Caco-2 (cell line): ENCODE data around the gene CLIC3. TPM values are rescaled to one million over a fixed set of nuclear protein-coding genes. Genes with fewer than 3 reads are reported as not detected.

ENCODE experiments used
- BruUV-seq: library from RNA; stranded (reverse); fragments of 400-500 nt; replicated peaks from 2 replicates; lab custom pipeline; 2021; lab: Mats Ljungman, UMichigan
- CTCF ChIA-PET: fragments of 300-600 bp; sonication (Branson Sonifier 250); formaldehyde crosslinking; loops from one replicate; lab custom pipeline; 2022; ENCODE audit warnings: antibody characterized with exemption; lab: Charles Lee
- POLR2A ChIA-PET: fragments of 300-600 bp; sonication (Branson Sonifier 250); formaldehyde crosslinking; loops from one replicate; lab custom pipeline; 2022; ENCODE audit warnings: antibody characterized with exemption; lab: Charles Lee
- DNase-seq, 2 experiments: peaks; one replicate each; pipeline versions ENCODE4 v3.0.0 to v3.0.0-alpha.2; 2020 to 2022
- H3K27me3 ChIP-seq: replicated peaks from 2 replicates; pipeline ENCODE4 v1.6.0; 2011; ENCODE audit warnings: low read length; ENCODE audit not compliant: control insufficient read depth, insufficient read depth
- H3K36me3 ChIP-seq: 2 replicates; pipeline ENCODE4 v1.5.1; 2011; ENCODE audit warnings: low read length; ENCODE audit not compliant: control insufficient read depth, insufficient read depth
- H3K4me1 ChIP-seq: fragments of 250-450 bp; sonication (Bioruptor Pico); 2 replicates; pipeline ENCODE4 v1.5.1; 2020; ENCODE audit warnings: mild to moderate bottlenecking
- H3K4me3 ChIP-seq: 2 replicates; pipeline ENCODE4 v1.5.1; 2011; ENCODE audit warnings: low read depth, mild to moderate bottlenecking, control low read depth, low read length
- H3K9me3 ChIP-seq: fragments of 250-450 bp; sonication (Bioruptor Pico); 2 replicates; pipeline ENCODE4 v1.5.1; 2020; ENCODE audit warnings: mild to moderate bottlenecking, moderate library complexity
- H3K27ac Mint-ChIP-seq: one replicate; pipeline ENCODE4 v1.8.0; 2022; ENCODE audit warnings: mixed read lengths; ENCODE audit not compliant: unreplicated experiment
- H3K27me3 Mint-ChIP-seq: one replicate; pipeline ENCODE4 v1.8.0; 2022; ENCODE audit warnings: mixed read lengths; ENCODE audit not compliant: insufficient read depth, unreplicated experiment
- H3K36me3 Mint-ChIP-seq: one replicate; pipeline ENCODE4 v1.8.0; 2022; ENCODE audit warnings: mild to moderate bottlenecking, mixed read lengths; ENCODE audit not compliant: insufficient read depth, unreplicated experiment
- H3K4me1 Mint-ChIP-seq: one replicate; pipeline ENCODE4 v1.8.0; 2022; ENCODE audit warnings: low read depth, mixed read lengths; ENCODE audit not compliant: unreplicated experiment
- H3K4me3 Mint-ChIP-seq: one replicate; pipeline ENCODE4 v1.8.0; 2022; ENCODE audit warnings: mild to moderate bottlenecking, moderate library complexity, mixed read lengths; ENCODE audit not compliant: unreplicated experiment
- H3K9me3 Mint-ChIP-seq: one replicate; pipeline ENCODE4 v1.8.0; 2022; ENCODE audit warnings: mixed read lengths; ENCODE audit not compliant: unreplicated experiment
- CTCF ChIP-seq, 2 experiments: fragments of 200-600 bp in 1 of 2; IDR thresholded peaks; 1 replicate in 1 of 2; 2 replicates in 1 of 2; pipeline versions ENCODE4 v1.5.1 to v1.8.0; 2011 to 2022; ENCODE audit warnings: antibody characterized with exemption in 1 of 2, control low read depth in 1 of 2, inconsistent platforms in 1 of 2, low read depth in 1 of 2, low read length in 1 of 2, mild to moderate bottlenecking in 1 of 2, moderate library complexity in 1 of 2; ENCODE audit not compliant: insufficient read depth in 1 of 2, severe bottlenecking in 1 of 2, unreplicated experiment in 1 of 2
- intact Hi-C: fragments of 100-400 bp; cut with micrococcal nuclease; formaldehyde crosslinking; loops from one replicate; pipeline ENCODE4 v1.10.0; 2022; ENCODE audit not compliant: unreplicated experiment
- total RNA-seq: library from RNA; stranded (reverse); gene quantifications from 2 replicates; pipeline ENCODE4 v1.2.3, GENCODE V29; 2022

The CLIC3 gene
- total RNA-seq, 1 experiment from 2014 or later = 4.7 TPM

- Mint-ChIP-seq H3K27ac (no peak overlapping the region), H3K4me3 (peak overlapping the region; percentile 79), H3K4me1 (no peaks in the 10 kb centered on the region), H3K9me3 (no peaks in the 10 kb centered on the region), H3K36me3 (no peaks in the 10 kb centered on the region), H3K27me3 (no peaks in the 10 kb centered on the region)
- TF ChIP-seq CTCF (IDR thresholded peaks at IDR 0.05; ENCODE audit: insufficient read depth in 1 of 2, low read depth in 1 of 2, low read length in 1 of 2, severe bottlenecking in 1 of 2, unreplicated experiment in 1 of 2) = no peak
- no peaks in the 10 kb centered on the region for H3K36me3 ChIP-seq
- CTCF ChIA-PET = interaction anchor here (1.0 to 1.1 kb wide), 2 partner anchors 15 to 23 kb away, joined by 3 read pairs; no protein-coding TSS in a partner anchor
- H3K9me3 ChIP-seq = no peaks in the 10 kb centered on the region
- H3K27me3 ChIP-seq = no peaks in the 10 kb centered on the region
- H3K4me1 ChIP-seq = 0 out of 2 replicates have a peak, but pooled peaks cover 5% of the 10 kb centered on the region
- POLR2A ChIA-PET = no interaction called here
- BruUV-seq = no TSS peak
- DNase-seq = no peak
- intact Hi-C loops = no loop called here
- H3K4me3 ChIP-seq = peak overlapping the region; percentile 63
Observed at GRCh38 chr9:137044502-137045177, 48.3 kb upstream of the CLIC3 start.

- no peak overlapping the region for H3K4me3 Mint-ChIP-seq
- 0 out of 2 replicates have a peak, but pooled peaks cover 5% of the 10 kb centered on the region for H3K4me1 ChIP-seq
- H3K27ac Mint-ChIP-seq = no peak overlapping the region
- intact Hi-C loops = no loop called here
- no peak for DNase-seq
- peaks cover under 1% of the 10 kb centered on the region for H3K36me3 Mint-ChIP-seq
- H3K4me1 Mint-ChIP-seq = no peaks in the 10 kb centered on the region
- no peaks in the 10 kb centered on the region for H3K9me3 Mint-ChIP-seq
- H3K27me3 Mint-ChIP-seq = no peaks in the 10 kb centered on the region
- ChIA-PET CTCF (no interaction called here), POLR2A (no interaction called here)
- no peak overlapping the region for H3K4me3 ChIP-seq
- no peaks in the 10 kb centered on the region for H3K9me3 ChIP-seq
- no peaks in the 10 kb centered on the region for H3K27me3 ChIP-seq
- H3K36me3 ChIP-seq = no peaks in the 10 kb centered on the region
- BruUV-seq = TSS peak; percentile 48
- no peak for TF ChIP-seq CTCF (IDR thresholded peaks at IDR 0.05; ENCODE audit: insufficient read depth in 1 of 2, low read depth in 1 of 2, low read length in 1 of 2, severe bottlenecking in 1 of 2, unreplicated experiment in 1 of 2)
Observed at GRCh38 chr9:137044037-137044436, 47.7 kb upstream of the CLIC3 start.

- 0 out of 2 replicates have a peak, but pooled peaks cover 5% of the 10 kb centered on the region for H3K4me1 ChIP-seq
- intact Hi-C loops = no loop called here
- BruUV-seq = no TSS peak
- Mint-ChIP-seq H3K36me3 (peaks cover 10% of the 10 kb centered on the region), H3K4me1 (no peaks in the 10 kb centered on the region), H3K27me3 (no peaks in the 10 kb centered on the region), H3K9me3 (no peaks in the 10 kb centered on the region), H3K4me3 (no peak overlapping the region), H3K27ac (no peak overlapping the region)
- no peaks in the 10 kb centered on the region for H3K9me3 ChIP-seq
- no peak for TF ChIP-seq CTCF (IDR thresholded peaks at IDR 0.05; ENCODE audit: insufficient read depth in 1 of 2, low read depth in 1 of 2, low read length in 1 of 2, severe bottlenecking in 1 of 2, unreplicated experiment in 1 of 2)
- H3K4me3 ChIP-seq = no peak overlapping the region
- ChIA-PET POLR2A (no interaction called here), CTCF (interaction anchor here (0.6 kb wide), 1 partner anchor 196 kb away, joined by 4 read pairs; no protein-coding TSS in a partner anchor)
- no peaks in the 10 kb centered on the region for H3K36me3 ChIP-seq
- DNase-seq = no peak
- H3K27me3 ChIP-seq = no peaks in the 10 kb centered on the region
Observed at GRCh38 chr9:137042751-137043727, 46.7 kb upstream of the CLIC3 start.
